RWPE2 (cell line): ENCODE data around the gene TIGD4.

ENCODE experiments used
- ATAC-seq: fragments of 200-7000 bp; cut with Tn5 transposase; 3 replicates; pipeline ENCODE4 v1.9.1; 2021; ENCODE audit warnings: low read depth
- DNase-seq: peaks from one replicate; pipeline ENCODE4 v3.0.0-alpha.2; 2020; ENCODE audit warnings: low spot score
- H3K27ac ChIP-seq: fragments of 450-650 bp; 2 replicates; pipeline ENCODE4 v1.5.1; 2017; ENCODE audit warnings: mild to moderate bottlenecking; ENCODE audit not compliant: poor library complexity, severe bottlenecking
- H3K27me3 ChIP-seq: fragments of 250-450 bp; sonication (Bioruptor Pico); 2 replicates; pipeline ENCODE4 v1.5.1; 2021; ENCODE audit warnings: mild to moderate bottlenecking, moderate library complexity; ENCODE audit not compliant: insufficient read depth, poor library complexity, severe bottlenecking
- H3K36me3 ChIP-seq: fragments of 250-450 bp; sonication (Bioruptor Pico); 2 replicates; pipeline ENCODE4 v1.5.1; 2020; ENCODE audit warnings: low read depth, mild to moderate bottlenecking, moderate library complexity
- H3K4me1 ChIP-seq: fragments of 250-450 bp; sonication (Bioruptor Pico); 2 replicates; pipeline ENCODE4 v1.5.1; 2021; ENCODE audit warnings: mild to moderate bottlenecking, moderate library complexity; ENCODE audit not compliant: insufficient read depth, poor library complexity, severe bottlenecking
- H3K4me3 ChIP-seq: fragments of 250-450 bp; sonication (Bioruptor Pico); 2 replicates; pipeline ENCODE4 v1.5.1; 2021; ENCODE audit warnings: mild to moderate bottlenecking, moderate library complexity; ENCODE audit not compliant: severe bottlenecking
- H3K9me3 ChIP-seq: fragments of 250-450 bp; sonication (Bioruptor Pico); 2 replicates; pipeline ENCODE4 v1.5.1; 2021; ENCODE audit warnings: mild to moderate bottlenecking, moderate library complexity; ENCODE audit not compliant: severe bottlenecking
- CTCF ChIP-seq: fragments of 450-650 bp; IDR thresholded peaks from one replicate; pipeline ENCODE4 v1.5.1; 2017; ENCODE audit warnings: mild to moderate bottlenecking, moderate library complexity; ENCODE audit not compliant: poor library complexity, severe bottlenecking

The TIGD4 gene

GRCh38 chr4:152779513-152780266 is at the start of gene TIGD4, which contains the start of gene ARFIP1:
Gene TIGD4 (minus strand): TSS chr4:152779730. CDS start chr4:152771004, 8,726 bp downstream.
Gene ARFIP1 (plus strand): TSS chr4:152779954. CDS start chr4:152829634, 49,680 bp downstream.
- H3K4me1 ChIP-seq: peaks cover 3% of the 10 kb centered on the region
- peak within 1 kb of the TSS; percentile 73 for H3K4me3 ChIP-seq
- peak; percentile 90 for ATAC-seq

GRCh38 chr4:152828122-152828521 is 48.6 kb upstream of the TIGD4 start:
- H3K36me3 ChIP-seq: 0 out of 2 replicates have a peak, but pooled peaks cover 10% of the 10 kb centered on the region
- no peak overlapping the region for H3K4me3 ChIP-seq
- ATAC-seq (no peak), DNase-seq (no peak)
- no peak for TF ChIP-seq CTCF
- no peaks in the 10 kb centered on the region for H3K9me3 ChIP-seq
- H3K27ac ChIP-seq: no peak overlapping the region
- H3K4me1 ChIP-seq: no peaks in the 10 kb centered on the region
- no peaks in the 10 kb centered on the region for H3K27me3 ChIP-seq

More at GRCh38 chr4:152779513-152780266, at the start of gene TIGD4, which contains the start of gene ARFIP1:
- DNase-seq: peak; percentile 98
- peak; percentile 51 for TF ChIP-seq CTCF
- H3K27ac ChIP-seq: peak within 1 kb of the TSS; percentile 71
- no peaks in the 10 kb centered on the region for H3K27me3 ChIP-seq
- H3K9me3 ChIP-seq: no peaks in the 10 kb centered on the region
- 0 out of 2 replicates have a peak, but pooled peaks cover 9% of the 10 kb centered on the region for H3K36me3 ChIP-seq

GRCh38 chr4:152825336-152825735 is 45.8 kb upstream of the TIGD4 start:
- ATAC-seq (no peak), DNase-seq (no peak)
- Histone ChIP-seq H3K4me3 (no peak overlapping the region), H3K27me3 (no peaks in the 10 kb centered on the region), H3K9me3 (no peaks in the 10 kb centered on the region), H3K36me3 (0 out of 2 replicates have a peak, but pooled peaks cover 8% of the 10 kb centered on the region), H3K27ac (no peak overlapping the region), H3K4me1 (no peaks in the 10 kb centered on the region)
- TF ChIP-seq CTCF: no peak

- no peaks in the 10 kb centered on the region for H3K27me3 ChIP-seq
- DNase-seq: no peak
- H3K9me3 ChIP-seq: no peaks in the 10 kb centered on the region
- H3K4me3 ChIP-seq: no peak overlapping the region
- H3K4me1 ChIP-seq: no peaks in the 10 kb centered on the region
- TF ChIP-seq CTCF: no peak
- H3K27ac ChIP-seq: no peak overlapping the region
- no peak for ATAC-seq
- 0 out of 2 replicates have a peak, but pooled peaks cover under 1% of the 10 kb centered on the region for H3K36me3 ChIP-seq
Measured at GRCh38 chr4:152824561-152824960, 45.0 kb upstream of the TIGD4 start.

GRCh38 chr4:152822323-152822722 is 42.8 kb upstream of the TIGD4 start:
- no peak for DNase-seq
- ATAC-seq: no peak
- H3K27me3 ChIP-seq: no peaks in the 10 kb centered on the region
- H3K4me3 ChIP-seq: no peak overlapping the region
- H3K4me1 ChIP-seq: no peaks in the 10 kb centered on the region
- H3K36me3 ChIP-seq: no peaks in the 10 kb centered on the region
- no peak overlapping the region for H3K27ac ChIP-seq
- H3K9me3 ChIP-seq: no peaks in the 10 kb centered on the region
- no peak for TF ChIP-seq CTCF
